ENCODE measurements around the gene CCT8.

- TF ChIP-seq CTCF (IDR thresholded peaks at IDR 0.05; ENCODE audit: low read depth, low read length, missing input control) (no peak), RXRA (IDR thresholded peaks at IDR 0.05) (no peak), MAX (IDR thresholded peaks at IDR 0.05) (no peak), TAF1 (conservative IDR thresholded peaks at IDR 0.05) (no peak)
These were observed 9.9 kb upstream of the CCT8 start for GRCh38 chr21:29083306-29083705.

All from liver (tissue), 3 donors.